ENCODE data around the gene NCOR1.
"Not testable (repeated sequence)": the region's sequence is repeated elsewhere in the genome, so short reads cannot be mapped to it uniquely, and the experiment has no call there.

DNA sequence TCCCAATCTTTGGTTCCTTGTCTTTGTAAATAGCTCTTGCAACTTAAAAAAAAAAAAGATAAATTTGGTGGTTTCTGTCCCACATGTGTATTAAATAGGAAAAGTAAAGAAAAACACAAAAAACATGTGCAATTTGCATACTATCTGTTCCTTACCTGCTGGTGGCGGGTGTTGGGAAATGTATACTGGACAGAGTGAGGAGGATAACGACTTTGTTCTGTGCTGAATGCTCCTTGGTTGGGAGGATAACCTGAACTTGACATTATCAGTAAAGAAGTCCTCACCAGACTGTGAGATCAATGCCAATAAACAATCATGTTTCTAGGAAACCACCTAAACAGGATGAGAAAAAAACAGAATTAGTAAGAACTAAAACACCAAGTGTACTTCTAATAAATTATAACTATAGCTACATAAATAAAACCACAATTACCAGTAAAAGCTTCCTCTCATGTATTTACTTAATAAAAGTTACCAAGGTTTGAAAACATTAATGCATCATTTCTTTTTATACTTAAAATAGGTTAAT is 21.0 kb downstream of the NCOR1 start:
- TF ChIP-seq, protein P1, sequence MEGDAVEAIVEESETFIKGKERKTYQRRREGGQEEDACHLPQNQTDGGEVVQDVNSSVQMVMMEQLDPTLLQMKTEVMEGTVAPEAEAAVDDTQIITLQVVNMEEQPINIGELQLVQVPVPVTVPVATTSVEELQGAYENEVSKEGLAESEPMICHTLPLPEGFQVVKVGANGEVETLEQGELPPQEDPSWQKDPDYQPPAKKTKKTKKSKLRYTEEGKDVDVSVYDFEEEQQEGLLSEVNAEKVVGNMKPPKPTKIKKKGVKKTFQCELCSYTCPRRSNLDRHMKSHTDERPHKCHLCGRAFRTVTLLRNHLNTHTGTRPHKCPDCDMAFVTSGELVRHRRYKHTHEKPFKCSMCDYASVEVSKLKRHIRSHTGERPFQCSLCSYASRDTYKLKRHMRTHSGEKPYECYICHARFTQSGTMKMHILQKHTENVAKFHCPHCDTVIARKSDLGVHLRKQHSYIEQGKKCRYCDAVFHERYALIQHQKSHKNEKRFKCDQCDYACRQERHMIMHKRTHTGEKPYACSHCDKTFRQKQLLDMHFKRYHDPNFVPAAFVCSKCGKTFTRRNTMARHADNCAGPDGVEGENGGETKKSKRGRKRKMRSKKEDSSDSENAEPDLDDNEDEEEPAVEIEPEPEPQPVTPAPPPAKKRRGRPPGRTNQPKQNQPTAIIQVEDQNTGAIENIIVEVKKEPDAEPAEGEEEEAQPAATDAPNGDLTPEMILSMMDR (IDR thresholded peaks at IDR 0.05 in 2 of 3, conservative IDR thresholded peaks at IDR 0.05 in 1 of 3; ENCODE audit: control insufficient read depth in 2 of 3, extremely low read depth in 1 of 3, insufficient read depth in 1 of 3, low read depth in 3 of 3, low read length in 3 of 3) = not testable (repeated sequence)
- not testable (repeated sequence) for TF ChIP-seq POU2F2 (IDR thresholded peaks at IDR 0.05; ENCODE audit: borderline replicate concordance, low read depth, low read length); RFX5 (IDR thresholded peaks at IDR 0.05; ENCODE audit: low read depth, low read length); TAF1 (IDR thresholded peaks at IDR 0.05; ENCODE audit: borderline replicate concordance, low read depth, low read length); POLR2AphosphoS5 (IDR thresholded peaks at IDR 0.05; ENCODE audit: low read length)
- TF ChIP-seq, protein P2, sequence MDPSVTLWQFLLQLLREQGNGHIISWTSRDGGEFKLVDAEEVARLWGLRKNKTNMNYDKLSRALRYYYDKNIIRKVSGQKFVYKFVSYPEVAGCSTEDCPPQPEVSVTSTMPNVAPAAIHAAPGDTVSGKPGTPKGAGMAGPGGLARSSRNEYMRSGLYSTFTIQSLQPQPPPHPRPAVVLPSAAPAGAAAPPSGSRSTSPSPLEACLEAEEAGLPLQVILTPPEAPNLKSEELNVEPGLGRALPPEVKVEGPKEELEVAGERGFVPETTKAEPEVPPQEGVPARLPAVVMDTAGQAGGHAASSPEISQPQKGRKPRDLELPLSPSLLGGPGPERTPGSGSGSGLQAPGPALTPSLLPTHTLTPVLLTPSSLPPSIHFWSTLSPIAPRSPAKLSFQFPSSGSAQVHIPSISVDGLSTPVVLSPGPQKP (IDR thresholded peaks at IDR 0.05; ENCODE audit: low read depth, low read length) = not testable (repeated sequence)
- TF ChIP-seq, protein P3, sequence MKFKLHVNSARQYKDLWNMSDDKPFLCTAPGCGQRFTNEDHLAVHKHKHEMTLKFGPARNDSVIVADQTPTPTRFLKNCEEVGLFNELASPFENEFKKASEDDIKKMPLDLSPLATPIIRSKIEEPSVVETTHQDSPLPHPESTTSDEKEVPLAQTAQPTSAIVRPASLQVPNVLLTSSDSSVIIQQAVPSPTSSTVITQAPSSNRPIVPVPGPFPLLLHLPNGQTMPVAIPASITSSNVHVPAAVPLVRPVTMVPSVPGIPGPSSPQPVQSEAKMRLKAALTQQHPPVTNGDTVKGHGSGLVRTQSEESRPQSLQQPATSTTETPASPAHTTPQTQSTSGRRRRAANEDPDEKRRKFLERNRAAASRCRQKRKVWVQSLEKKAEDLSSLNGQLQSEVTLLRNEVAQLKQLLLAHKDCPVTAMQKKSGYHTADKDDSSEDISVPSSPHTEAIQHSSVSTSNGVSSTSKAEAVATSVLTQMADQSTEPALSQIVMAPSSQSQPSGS (IDR thresholded peaks at IDR 0.05; ENCODE audit: low read length) = not testable (repeated sequence)

Measured in GM12878 (cell line).